Activated naive CD8-positive, alpha-beta T cell treated with anti-CD3 and anti-CD28 coated beads, Interleukin-2, amount 50 U/mL, for 16 hours (primary cell): ENCODE results near the gene LRRK2.
"Not testable (repeated sequence)": the region's sequence is repeated elsewhere in the genome, so short reads cannot be mapped to it uniquely, and the experiment has no call there.

Source experiments
- DNase-seq: peaks from one replicate; pipeline ENCODE4 v3.0.0-alpha.2; 2020; ENCODE audit warnings: low read depth, low spot score

The LRRK2 gene

DNA sequence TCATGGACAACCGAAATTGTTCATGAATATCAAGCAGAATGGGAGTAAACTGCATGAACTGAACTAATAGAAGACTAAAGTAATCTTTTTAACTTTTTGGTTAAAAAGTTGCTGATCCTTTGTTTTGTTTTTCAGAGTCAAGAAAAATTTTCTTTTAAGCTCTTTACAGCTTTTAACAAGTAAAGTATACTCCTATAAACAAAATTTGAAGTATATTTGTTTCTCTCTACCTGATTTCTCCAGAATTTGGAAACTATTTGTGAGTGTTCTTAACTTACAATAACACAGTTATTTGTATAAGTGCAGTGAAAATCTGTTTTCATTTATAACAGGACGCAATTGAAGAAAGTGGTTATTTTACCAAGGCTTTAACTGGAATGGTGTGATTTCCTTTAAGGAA lies 12.2 kb upstream of the LRRK2 start:
- DNase-seq, result no peak

DNA sequence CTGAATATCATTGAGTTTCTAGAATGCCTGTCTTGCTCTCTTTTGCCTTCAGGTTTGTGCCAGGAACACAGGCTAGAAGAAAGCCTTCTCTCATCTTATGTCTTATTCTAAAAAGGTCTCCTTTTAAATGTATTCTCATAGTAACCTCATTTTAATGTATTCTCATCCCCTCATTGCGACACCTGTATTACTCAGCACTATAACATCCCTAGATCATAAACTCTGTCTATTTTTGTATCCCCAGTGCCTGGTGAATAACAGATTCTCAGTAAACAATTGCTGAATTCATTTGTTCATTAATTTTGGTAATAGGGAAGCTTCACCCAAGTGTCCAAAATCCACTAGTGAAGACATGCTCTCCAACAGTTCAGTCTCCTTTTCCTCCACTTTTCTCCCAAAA lies 8.8 kb upstream of the LRRK2 start:
- DNase-seq, result no peak

DNA sequence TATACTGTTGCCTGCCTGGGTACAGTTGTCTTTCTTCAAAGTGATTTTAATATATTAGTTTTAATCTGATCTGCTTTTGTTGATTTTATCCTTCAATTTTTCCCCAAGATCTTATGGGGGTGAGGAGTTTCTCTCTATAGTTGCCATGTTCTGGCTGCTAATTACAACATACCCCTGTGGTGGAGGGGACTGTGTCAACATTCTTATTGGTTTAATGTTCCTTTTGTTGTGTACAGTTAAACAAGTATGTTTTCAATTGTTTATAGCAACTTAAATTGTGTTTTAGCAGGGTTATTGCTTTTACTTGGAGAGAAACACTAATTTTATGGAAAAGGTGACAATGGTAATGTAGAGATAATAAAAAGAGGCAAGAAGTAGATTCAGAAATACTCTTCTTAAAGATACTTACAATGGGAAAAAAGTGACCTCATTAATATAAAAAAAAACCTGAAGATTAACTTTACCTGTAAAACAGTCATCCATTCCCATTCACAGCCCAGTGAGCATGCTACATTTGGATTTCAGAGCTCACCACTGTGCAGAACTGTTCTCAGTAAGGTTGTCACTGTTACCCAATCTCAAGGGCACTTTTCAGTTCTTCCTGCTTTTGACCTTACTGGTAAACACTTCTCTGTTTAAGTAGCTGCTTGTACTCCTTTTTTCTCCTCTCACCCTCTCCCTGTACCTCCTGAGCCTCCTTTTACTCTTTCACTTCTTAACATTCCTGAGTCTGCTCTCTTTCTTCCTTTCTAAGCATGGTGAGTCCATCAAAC lies 8.1 kb upstream of the LRRK2 start:
- DNase-seq, result no peak

DNA sequence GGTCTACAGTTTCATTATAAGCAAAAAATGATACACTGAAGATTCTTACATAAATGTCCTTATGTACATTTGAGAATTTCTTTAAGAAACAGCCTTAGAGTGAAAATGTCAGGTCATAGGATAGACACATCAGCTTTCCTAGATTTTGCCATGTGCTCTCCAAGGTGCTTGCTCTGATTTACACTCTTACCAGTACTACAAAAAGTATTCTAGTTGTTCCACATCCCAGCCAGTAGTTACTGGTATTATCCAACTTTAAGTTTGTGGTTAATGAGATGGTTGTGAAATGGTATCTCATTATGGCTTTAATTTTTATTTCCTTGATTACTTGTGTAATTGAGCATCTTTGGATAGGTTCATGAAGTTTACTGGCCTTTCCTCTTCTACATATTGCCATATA lies 5.0 kb upstream of the LRRK2 start:
- DNase-seq, result no peak

DNA sequence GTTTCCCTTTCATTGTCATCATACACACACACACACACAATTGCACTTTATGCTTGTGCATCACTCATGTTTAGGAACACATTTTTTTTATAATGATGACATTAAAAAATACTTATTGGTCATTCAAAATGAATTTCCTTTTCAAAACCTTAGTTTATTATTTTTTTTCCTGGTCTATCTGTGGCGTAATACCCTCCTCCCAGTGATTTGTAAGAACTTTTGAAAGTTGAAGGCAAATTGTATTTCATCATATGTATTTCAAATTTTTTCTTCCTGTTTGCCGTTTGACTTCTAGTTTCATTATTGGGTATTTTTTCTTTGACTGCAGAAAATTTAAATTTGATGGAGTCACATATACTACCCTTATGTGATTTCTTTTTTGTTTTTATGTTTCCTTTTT lies 2.5 kb upstream of the LRRK2 start:
- DNase-seq, result no peak

DNA sequence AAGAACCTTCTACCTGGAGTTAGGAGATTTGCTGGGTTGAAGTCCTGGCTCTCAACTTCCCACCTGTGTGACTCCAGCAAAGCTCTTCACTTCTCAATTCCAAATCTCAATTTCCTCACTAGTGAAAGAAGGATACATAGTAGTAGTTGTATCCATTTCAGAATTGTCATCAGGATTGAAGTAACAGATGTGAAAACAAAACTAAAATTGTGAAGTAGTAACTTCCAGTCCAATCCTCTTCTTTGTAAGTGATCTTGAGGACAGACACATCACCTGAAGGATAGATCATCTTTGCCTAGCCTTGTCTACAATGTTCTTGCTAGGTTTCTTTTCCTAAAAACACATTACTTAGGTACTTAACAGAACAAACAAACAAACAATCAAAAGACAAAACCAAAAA lies 1.2 kb upstream of the LRRK2 start:
- no peak for DNase-seq

DNA sequence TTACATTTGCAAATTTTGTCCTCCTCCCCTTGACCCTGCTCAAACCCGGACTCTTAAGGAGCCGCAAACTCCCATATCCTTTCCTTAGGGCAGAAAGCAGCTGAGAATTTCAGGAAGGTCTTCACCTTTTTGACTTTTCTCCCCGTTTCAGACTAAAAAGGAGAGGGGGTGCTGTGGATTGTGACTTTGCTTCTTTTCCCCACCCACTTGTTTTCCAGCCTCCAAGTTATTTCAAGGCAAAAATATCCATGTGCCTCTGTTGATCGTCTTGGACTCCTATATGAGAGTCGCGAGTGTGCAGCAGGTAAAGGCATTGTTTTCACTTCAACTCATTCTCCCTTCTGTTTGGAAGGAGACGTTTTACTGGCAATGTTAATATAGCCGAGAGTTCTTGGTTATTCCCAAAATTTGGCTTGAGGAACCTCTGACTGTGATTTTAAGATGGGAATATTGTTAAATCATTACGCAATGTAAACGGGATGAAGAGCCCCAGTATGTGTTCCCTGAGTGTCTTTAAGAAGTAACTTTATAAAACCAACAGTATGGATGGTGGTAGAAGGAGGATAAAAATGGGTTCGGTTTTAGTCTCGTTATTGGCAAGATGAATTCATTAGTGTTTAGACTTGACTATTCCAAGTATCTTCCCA lies 663 bp downstream of the LRRK2 start:
- DNase-seq, result no peak

DNA sequence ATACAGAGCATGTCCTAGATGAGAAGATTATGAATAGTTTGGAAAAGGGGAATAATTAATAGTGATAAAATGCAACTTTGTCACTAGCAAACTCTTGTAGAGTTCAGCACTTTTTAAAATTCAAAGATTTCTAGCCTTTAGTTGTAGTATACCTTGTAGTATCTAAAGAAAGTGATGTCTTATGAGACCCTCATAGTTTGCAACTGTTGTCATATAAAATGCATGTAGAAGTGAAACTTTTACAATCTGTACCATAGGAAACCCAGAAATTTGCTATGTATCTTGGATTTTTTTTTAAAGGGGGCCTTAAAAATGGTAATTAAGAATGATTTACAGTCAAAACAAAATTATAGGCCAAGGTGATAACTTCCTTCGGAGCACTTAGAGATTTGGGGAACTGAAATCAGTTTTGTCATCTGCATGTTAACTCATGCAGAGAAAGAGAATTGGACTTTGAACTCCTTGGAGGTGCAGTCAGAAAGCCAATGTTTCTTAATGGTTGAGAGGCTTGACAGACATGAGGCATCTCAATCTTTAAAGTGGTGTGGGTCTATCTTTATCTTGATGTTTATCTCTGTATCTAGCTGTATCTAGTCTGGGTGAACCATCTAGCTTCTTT lies 1.3 kb downstream of the LRRK2 start:
- DNase-seq, result no peak

DNA sequence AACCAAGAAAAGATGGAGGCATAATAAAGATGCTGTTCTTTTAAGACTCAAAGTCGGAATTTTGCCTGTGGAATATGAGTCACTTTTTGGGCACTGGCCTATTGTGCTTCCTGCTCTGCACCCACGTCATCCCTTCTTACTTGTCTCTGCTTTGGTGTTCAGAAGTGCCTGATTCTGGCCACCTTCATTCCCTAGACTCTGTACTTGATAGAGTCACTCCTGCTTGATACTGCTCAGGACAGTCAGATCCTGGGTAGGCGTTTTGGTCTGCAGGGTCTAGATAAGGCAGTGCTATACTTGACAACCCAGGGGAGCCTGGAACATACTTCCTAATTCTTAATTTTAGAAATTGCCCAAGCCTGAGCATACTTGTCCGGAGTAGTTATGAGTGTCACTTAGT lies 1.9 kb downstream of the LRRK2 start:
- DNase-seq, result no peak

DNA sequence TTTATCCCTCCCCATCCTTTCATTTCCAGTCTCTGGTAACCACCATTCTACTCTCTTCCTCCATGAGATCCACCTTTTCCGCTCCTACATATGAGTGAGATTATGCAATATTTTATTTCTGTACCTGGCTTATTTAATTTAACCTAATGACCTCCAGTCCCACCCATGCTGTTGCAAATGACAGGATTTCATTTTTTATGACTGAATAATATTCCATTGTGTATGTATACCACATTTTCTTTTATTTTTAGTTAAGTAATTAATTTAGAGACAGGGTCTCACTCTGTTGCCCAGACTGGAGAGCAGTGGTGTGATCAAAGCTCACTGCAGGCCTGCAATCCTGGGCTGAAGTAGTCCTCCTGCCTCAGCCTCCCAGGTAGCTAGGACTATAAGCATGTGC lies 2.6 kb downstream of the LRRK2 start:
- DNase-seq, result no peak

DNA sequence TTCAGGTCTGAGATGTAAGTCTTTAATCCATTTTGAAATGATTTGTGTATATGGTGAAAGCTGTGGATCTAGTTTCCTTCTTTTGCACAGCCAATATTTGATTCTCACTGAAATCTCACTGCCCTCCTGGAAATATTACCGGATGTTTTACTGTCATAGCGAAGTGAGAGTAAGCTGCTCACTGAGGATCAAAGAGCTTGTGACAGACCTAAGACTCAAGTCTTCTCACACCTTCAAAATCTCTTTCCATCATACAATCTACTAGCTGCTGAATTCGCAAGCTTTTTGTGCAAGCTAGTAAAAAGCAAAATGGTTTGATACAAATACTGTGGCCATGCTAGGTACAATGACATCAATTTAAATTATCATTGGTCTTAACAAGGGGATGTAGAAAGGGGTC lies 3.9 kb downstream of the LRRK2 start:
- DNase-seq, result no peak

DNA sequence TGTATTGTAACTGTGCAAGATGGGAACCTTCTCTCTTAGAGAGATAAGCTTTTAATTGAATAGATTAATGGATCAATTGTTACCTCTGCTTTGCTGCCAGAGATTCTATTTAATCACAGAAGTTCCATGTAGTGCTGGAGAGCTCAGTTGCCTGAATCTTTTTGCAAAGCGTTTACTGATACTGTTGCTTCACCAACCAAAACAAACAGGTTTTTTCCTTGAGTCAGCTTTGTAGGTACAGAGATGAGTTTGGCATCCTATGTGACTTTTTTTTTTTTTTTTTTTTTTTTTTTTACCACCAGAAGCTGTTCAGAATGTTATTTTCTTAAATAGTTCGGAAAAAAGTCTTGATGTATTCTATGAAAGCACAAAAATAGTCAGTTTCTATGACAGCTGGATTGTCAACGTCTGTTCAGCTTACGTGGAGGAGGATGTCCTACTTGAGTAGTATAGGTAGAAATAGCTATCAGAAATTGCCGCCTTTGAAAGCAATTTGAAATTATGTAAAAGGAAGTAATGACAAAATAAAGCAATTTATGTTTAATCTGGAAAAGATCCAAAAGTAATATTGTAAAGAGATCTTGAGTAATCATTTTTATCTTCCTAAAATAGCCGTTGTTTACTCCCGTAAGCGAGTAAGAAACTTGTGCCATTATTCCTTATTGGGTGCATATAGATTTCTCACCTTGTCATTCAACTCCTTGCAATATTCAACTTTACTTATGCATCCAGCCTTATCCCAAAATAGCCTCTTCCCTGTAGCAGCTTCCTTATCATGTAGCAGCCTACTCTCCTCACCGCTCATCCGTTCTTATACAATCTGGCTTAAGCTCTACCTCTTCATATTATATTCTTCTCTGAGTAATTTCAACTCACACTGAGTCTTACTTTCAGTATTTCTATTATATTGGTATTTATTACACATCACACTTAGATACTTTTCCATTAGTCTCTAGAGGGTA lies 5.2 kb downstream of the LRRK2 start:
- DNase-seq, result no peak

DNA sequence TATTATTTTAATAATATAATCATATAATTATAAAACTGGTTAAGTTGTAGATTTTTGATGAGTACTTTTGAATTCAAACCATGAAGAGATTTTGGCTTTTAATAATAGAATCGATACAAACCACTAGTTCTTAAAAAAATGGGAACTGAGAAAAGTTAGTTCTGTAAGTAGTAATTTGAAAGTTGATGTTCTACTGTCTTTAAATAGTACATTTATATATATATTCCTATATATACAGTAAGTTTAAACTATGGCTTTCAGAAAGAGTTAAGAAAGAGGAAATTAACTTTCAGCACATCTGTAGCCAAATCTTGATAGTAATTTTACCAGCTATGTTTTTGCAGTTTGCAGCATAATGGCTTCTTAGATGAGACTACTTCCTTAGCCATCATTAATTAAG lies 7.8 kb downstream of the LRRK2 start:
- DNase-seq, result no peak

DNA sequence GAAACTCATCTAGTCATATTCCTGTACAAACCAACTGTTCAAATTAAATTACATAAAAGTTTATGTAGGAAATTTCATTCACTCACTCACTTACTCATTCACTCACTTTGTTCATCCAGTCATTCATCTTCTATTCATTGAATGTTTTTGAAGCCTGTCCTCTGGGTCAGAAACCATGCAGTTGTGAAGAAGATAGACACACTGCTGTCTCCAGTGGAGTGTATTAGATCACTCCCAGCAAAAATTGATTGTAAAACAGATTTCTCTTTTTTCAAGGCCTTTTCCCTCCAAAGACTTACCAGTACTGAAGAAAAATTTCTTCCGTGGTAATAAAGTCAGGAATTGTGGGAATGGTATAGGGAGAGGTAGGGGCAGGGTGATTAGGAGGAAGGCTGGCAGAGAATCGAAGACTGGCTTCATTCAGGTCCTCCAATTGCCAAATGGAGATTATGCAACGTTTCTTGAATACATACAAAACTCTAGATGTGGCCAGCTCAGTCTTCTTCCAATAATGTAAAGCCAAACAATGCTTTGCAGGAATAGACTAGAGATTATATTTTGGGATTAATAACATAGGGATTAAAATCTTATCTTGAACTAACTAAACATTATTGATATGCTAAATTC lies 9.1 kb downstream of the LRRK2 start:
- no peak for DNase-seq

DNA sequence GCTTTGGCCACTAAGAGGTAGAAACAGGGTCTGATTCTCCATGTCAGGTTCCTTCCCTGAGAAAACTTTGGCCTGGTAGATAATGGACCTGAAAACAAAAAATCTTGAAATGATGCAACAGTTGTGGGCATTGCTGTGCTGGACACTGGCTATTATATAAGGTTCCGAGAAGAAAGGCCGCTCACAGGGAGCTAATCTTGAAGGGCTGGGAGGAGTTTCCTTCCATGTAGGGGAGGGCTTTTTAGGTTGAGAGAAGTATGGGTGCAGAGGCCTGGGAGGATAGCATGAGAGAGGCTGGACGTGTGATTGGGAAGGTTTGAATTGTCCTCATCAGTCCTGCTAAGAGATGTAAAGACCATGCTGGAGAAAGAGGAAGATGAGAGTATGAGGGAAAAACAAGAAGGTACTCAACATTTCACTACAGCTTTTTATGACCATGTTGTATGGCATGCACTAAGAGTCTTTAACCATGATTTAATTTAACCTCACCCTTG lies 11.6 kb downstream of the LRRK2 start:
- DNase-seq, result no peak

DNA sequence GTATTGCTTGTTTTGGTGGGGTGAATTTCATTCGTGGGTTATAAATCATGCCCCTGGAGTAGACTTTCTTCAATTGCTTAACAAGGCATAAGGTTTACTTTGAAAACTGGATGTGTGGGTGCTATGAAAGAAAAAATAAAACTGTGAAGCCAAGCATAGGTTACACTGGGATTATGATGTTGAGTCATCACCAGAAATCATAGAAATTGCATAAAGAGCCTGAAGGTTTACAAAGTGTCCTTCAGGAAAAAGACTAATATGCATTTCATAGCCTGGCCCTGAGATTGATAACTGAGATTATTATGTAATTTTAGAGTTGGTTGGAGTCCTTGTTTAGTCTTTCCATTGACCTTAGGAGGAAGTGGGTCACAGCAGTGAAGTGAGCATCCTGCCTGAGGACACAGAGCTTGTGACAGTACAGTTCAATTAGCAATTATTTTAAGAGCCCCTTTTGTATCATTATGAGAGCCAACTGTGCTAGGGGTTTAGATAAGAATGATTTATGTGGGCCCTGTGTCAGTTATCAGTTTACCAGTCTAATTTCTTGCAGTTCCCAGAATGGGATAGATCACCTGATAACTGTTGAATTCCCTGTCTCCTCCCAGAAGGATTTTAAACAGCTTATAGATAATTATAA lies 13.6 kb downstream of the LRRK2 start:
- no peak for DNase-seq

DNA sequence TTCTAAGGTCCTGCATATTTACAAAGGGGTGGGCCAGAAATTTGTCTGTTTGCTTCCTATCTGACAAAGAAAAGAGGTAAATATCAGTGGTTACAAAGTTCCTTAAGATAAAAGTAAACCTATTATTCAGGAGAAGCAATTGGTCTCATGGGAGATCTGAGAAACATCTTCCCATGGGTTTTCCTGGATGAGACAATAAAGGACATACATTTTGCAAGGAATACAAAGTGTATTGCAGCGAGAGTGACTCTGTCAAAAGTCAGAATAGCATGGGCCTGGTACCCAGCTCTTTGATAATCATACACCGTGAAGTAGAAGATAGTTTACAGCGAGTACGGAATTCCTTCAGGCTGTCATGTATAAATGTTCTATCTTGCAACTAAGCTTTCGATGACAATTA lies 14.2 kb downstream of the LRRK2 start:
- DNase-seq, result no peak

DNA sequence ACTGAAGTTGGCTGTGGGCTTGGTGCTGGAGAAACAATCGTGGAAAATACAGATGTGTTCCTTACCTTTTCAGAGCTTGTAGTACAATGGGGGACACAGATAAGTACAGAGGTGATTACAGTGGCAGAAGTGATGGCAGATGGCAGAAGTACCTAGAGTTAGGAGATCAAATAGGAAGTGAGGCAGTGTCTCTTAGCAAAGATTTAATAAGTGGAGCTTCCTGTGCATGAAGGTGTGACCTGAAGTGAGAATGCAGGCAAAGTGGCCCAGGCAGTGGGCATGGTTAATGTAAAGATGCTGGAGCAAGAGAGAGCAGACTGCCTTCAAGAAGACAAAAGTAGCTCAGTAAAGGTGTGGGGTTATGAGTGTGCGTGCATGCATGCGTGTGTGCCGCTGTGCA lies 16.0 kb downstream of the LRRK2 start:
- no peak for DNase-seq

DNA sequence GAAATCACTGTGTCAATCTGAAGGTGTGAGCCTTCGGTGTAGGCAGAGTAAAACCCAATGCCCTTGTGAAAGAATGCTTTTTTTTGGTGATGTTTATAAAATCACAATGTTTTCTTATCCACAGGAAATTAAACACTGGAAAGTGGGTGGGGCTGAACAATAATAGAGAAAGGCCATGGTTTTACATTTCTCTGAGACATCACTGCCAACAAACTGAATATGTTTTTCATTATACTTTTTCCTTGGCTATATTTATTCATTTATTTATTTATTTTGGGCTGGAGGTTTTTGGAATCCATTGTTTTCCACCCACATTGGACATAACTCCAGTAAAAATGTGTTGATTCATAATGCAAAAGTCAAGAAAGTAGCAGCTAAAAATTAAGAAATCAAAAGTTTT lies 16.9 kb downstream of the LRRK2 start:
- DNase-seq, result no peak

DNA sequence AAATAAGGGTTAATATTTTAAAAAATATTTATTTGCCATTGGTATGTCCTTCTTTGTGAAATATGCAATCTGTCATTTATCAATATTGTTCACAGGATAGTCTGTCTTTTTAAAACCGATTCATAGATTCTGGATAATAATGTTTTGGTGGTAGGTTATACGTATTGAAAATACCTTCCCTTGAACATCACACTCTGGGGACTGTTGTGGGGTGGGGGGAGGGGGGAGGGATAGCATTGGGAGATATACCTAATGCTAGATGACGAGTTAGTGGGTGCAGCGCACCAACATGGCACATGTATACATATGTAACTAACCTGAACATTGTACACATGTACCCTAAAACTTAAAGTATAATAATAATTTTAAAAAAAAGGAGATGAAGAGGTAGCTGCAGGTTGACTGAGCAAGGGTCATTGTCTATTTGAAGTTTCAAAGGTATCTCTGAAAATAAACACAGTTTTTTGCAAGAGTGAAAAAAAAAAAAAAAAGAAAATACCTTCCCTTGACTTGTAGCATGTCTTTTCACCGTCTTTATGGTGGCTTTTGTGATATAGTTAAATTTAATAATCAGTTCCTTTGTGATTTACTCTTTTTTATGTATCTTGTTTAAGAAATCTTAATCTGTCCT lies 19.8 kb downstream of the LRRK2 start:
- DNase-seq, result not testable (repeated sequence)
